Measurements from ENCODE around the gene TRIM69. TPM values are rescaled to one million over a fixed set of nuclear protein-coding genes. Genes with fewer than 3 reads are reported as not detected.
"Not testable (repeated sequence)": the region's sequence is repeated elsewhere in the genome, so short reads cannot be mapped to it uniquely, and the experiment has no call there.

The TRIM69 gene
- total RNA-seq, 1 experiment from 2014 or later, result 16.4 TPM

GRCh38 chr15:44739222-44739847 lies 3.0 kb downstream of the TRIM69 start:
- not testable (repeated sequence) for DNase-seq (ENCODE audit: low spot score)

- DNase-seq (ENCODE audit: low spot score), result not testable (repeated sequence)
These were observed 7.1 kb downstream of the TRIM69 start for GRCh38 chr15:44743454-44743853.

- no peak for DNase-seq (ENCODE audit: low spot score)
These were observed 17.0 kb downstream of the TRIM69 start for GRCh38 chr15:44753345-44753744.

- no peak for DNase-seq (ENCODE audit: low spot score)
These were observed 26.9 kb downstream of the TRIM69 start for GRCh38 chr15:44763187-44763586.

- DNase-seq (ENCODE audit: low spot score), result no peak
These were observed 27.5 kb downstream of the TRIM69 start for GRCh38 chr15:44763848-44764247.

- no peak for DNase-seq (ENCODE audit: low spot score)
These were observed 28.7 kb downstream of the TRIM69 start for GRCh38 chr15:44765036-44765435.

- DNase-seq (ENCODE audit: low spot score), result no peak
These were observed 33.2 kb downstream of the TRIM69 start for GRCh38 chr15:44769521-44769920.

GRCh38 chr15:44770715-44771114 lies 34.4 kb downstream of the TRIM69 start:
- not testable (repeated sequence) for DNase-seq (ENCODE audit: low spot score)

GRCh38 chr15:44775953-44776352 lies 39.6 kb downstream of the TRIM69 start:
- no peak for DNase-seq (ENCODE audit: low spot score)

- DNase-seq (ENCODE audit: low spot score), result no peak
These were observed 43.4 kb downstream of the TRIM69 start for GRCh38 chr15:44779761-44780160.

GRCh38 chr15:44780608-44781007 lies 44.3 kb downstream of the TRIM69 start:
- no peak for DNase-seq (ENCODE audit: low spot score)

GRCh38 chr15:44781128-44781810 lies 44.9 kb downstream of the TRIM69 start:
- DNase-seq (ENCODE audit: low spot score), result no peak

- peak; percentile 11 for DNase-seq (ENCODE audit: low spot score)
These were observed 46.2 kb downstream of the TRIM69 start for GRCh38 chr15:44782516-44782915.

GRCh38 chr15:44784918-44785274 lies 48.6 kb downstream of the TRIM69 start:
- not testable (repeated sequence) for DNase-seq (ENCODE audit: low spot score)

- peak; percentile 4 for DNase-seq (ENCODE audit: low spot score)
These were observed 52.4 kb downstream of the TRIM69 start for GRCh38 chr15:44788748-44789147.

GRCh38 chr15:44790215-44790614 lies 53.9 kb downstream of the TRIM69 start:
- DNase-seq (ENCODE audit: low spot score), result no peak

- no peak for DNase-seq (ENCODE audit: low spot score)
These were observed 54.3 kb downstream of the TRIM69 start for GRCh38 chr15:44790656-44791055.

- DNase-seq (ENCODE audit: low spot score), result no peak
These were observed 56.4 kb downstream of the TRIM69 start for GRCh38 chr15:44792715-44793114.

GRCh38 chr15:44794072-44794471 lies 57.7 kb downstream of the TRIM69 start:
- DNase-seq (ENCODE audit: low spot score), result no peak

GRCh38 chr15:44796508-44796907 lies 60.2 kb downstream of the TRIM69 start:
- DNase-seq (ENCODE audit: low spot score), result no peak

- peak; percentile 5 for DNase-seq (ENCODE audit: low spot score)
These were observed 62.5 kb downstream of the TRIM69 start for GRCh38 chr15:44798826-44799225.

GRCh38 chr15:44801364-44801763 lies 65.0 kb downstream of the TRIM69 start:
- no peak for DNase-seq (ENCODE audit: low spot score)

GRCh38 chr15:44801797-44802196 lies 65.5 kb downstream of the TRIM69 start:
- DNase-seq (ENCODE audit: low spot score), result no peak

GRCh38 chr15:44802336-44802735 lies 66.0 kb downstream of the TRIM69 start:
- no peak for DNase-seq (ENCODE audit: low spot score)
